Neural cell (in vitro differentiated cells): ENCODE results near the gene FGF5. TPM values are rescaled to one million over a fixed set of nuclear protein-coding genes. Genes with fewer than 3 reads are reported as not detected.

ENCODE experiments used
- H2AFZ ChIP-seq: fragments of 200-600, 300-800 bp; sonication (generic), shearing (Covaris generic); 2 replicates; pipeline ENCODE4 v1.6.0; 2014; ENCODE audit warnings: low read depth, mild to moderate bottlenecking, antibody characterized with exemption, low read length, moderate library complexity
- H3F3A ChIP-seq: fragments of 200-600 bp; shearing (Covaris generic); 2 replicates; pipeline ENCODE4 v1.6.1; 2016; ENCODE audit warnings: mild to moderate bottlenecking, moderate library complexity, mixed read lengths, antibody characterized with exemption, low read length; ENCODE audit not compliant: insufficient read depth, poor library complexity, severe bottlenecking
- H3K27ac ChIP-seq: fragments of 200-600, 300-800 bp; sonication (generic), shearing (Covaris generic); 2 replicates; pipeline ENCODE4 v1.5.1; 2014; ENCODE audit warnings: mild to moderate bottlenecking, low read length, moderate library complexity
- H3K27me3 ChIP-seq: fragments of 300-800, 200-600 bp; sonication (generic), shearing (Covaris generic); 2 replicates; pipeline ENCODE4 v1.6.0; 2014; ENCODE audit warnings: mild to moderate bottlenecking, low read depth, low read length, moderate library complexity; ENCODE audit not compliant: insufficient read depth
- H3K36me3 ChIP-seq: fragments of 300-800, 200-600 bp; sonication (generic), shearing (Covaris generic); 2 replicates; pipeline ENCODE4 v1.5.1; 2014; ENCODE audit warnings: mild to moderate bottlenecking, antibody characterized with exemption, low read length, moderate library complexity; ENCODE audit not compliant: insufficient read depth
- H3K4me2 ChIP-seq: fragments of 300-800, 200-600 bp; sonication (generic), shearing (Covaris generic); 2 replicates; pipeline ENCODE4 v1.6.0; 2014; ENCODE audit warnings: mild to moderate bottlenecking, low read length
- H3K4me3 ChIP-seq: fragments of 300-800, 200-600 bp; sonication (generic), shearing (Covaris generic); 2 replicates; pipeline ENCODE4 v1.5.1; 2014; ENCODE audit warnings: mild to moderate bottlenecking, low read length, moderate library complexity
- H3K79me2 ChIP-seq: fragments of 200-600 bp; shearing (Covaris generic); replicated peaks from 2 replicates; pipeline ENCODE4 v1.6.0; 2014; ENCODE audit warnings: mild to moderate bottlenecking, low read length, moderate library complexity; ENCODE audit not compliant: insufficient read depth
- H3K9ac ChIP-seq: fragments of 300-800, 200-600 bp; sonication (generic), shearing (Covaris generic); 2 replicates; pipeline ENCODE4 v1.6.1; 2016; ENCODE audit warnings: mild to moderate bottlenecking, low read length, mixed read lengths
- H3K9me2 ChIP-seq: fragments of 200-600 bp; shearing (Covaris generic); 2 replicates; pipeline ENCODE4 v1.6.1; 2016; ENCODE audit warnings: mild to moderate bottlenecking, low read length, mixed read lengths; ENCODE audit not compliant: insufficient read depth
- H3K9me3 ChIP-seq: fragments of 200-600, 300-800 bp; sonication (generic), shearing (Covaris generic); 2 replicates; pipeline ENCODE4 v1.6.1; 2016; ENCODE audit warnings: mild to moderate bottlenecking, mixed run types, low read length, moderate library complexity, mixed read lengths
- H4K20me1 ChIP-seq: fragments of 200-600 bp; shearing (Covaris generic); 2 replicates; pipeline ENCODE4 v1.6.1; 2016; ENCODE audit warnings: mild to moderate bottlenecking, mixed run types; ENCODE audit not compliant: insufficient read depth
- CTCF ChIP-seq: fragments of 450-650 bp; IDR thresholded peaks from 2 replicates; pipeline ENCODE4 v1.5.1; 2014; ENCODE audit warnings: antibody characterized with exemption, mild to moderate bottlenecking, moderate library complexity; ENCODE audit not compliant: poor library complexity, severe bottlenecking
- EP300 ChIP-seq: fragments of 450-650 bp; conservative IDR thresholded peaks from 2 replicates; pipeline ENCODE4 v1.6.1; 2014; ENCODE audit warnings: antibody characterized with exemption, mild to moderate bottlenecking, moderate library complexity; ENCODE audit not compliant: poor library complexity, severe bottlenecking
- EZH2 ChIP-seq: fragments of 200-600, 300-800 bp; shearing (Covaris generic), sonication (generic); IDR thresholded peaks from 2 replicates; pipeline ENCODE4 v1.6.1; 2014; ENCODE audit warnings: antibody characterized with exemption, low read length, borderline replicate concordance, mild to moderate bottlenecking; ENCODE audit not compliant: insufficient read depth, poor library complexity, severe bottlenecking
- MXI1 ChIP-seq: fragments of 450-650 bp; conservative IDR thresholded peaks from 2 replicates; pipeline ENCODE4 v1.6.1; 2014; ENCODE audit warnings: antibody characterized with exemption, mild to moderate bottlenecking; ENCODE audit not compliant: poor library complexity, severe bottlenecking
- POLR2AphosphoS5 ChIP-seq: IDR thresholded peaks from 2 replicates; pipeline ENCODE4 v1.6.1; 2012
- RAD21 ChIP-seq: fragments of 450-650 bp; conservative IDR thresholded peaks from 2 replicates; pipeline ENCODE4 v1.6.1; 2014; ENCODE audit warnings: antibody characterized with exemption, mild to moderate bottlenecking, moderate library complexity
- REST ChIP-seq: IDR thresholded peaks from 2 replicates; pipeline ENCODE4 v1.6.1; 2012; ENCODE audit warnings: borderline replicate concordance
- SMC3 ChIP-seq: fragments of 450-650 bp; conservative IDR thresholded peaks from 2 replicates; pipeline ENCODE4 v1.6.1; 2014; ENCODE audit warnings: antibody characterized with exemption, mild to moderate bottlenecking, moderate library complexity; ENCODE audit not compliant: poor library complexity
- TAF1 ChIP-seq: IDR thresholded peaks from 2 replicates; pipeline ENCODE4 v1.6.1; 2012; ENCODE audit warnings: low read depth
- polyA plus RNA-seq: library from polyadenylated mRNA; depleted of rRNA; stranded (reverse); fragments of >200 nt; gene quantifications from 2 replicates; pipeline ENCODE4 v1.2.3, GENCODE V29; 2014

FGF5 gene
- polyA plus RNA-seq, 1 donor from 2014 or later, result 0.26 TPM

- TF ChIP-seq SMC3 (no peak), MXI1 (no peak), EP300 (no peak), REST (no peak), TAF1 (no peak), EZH2 (no peak), RAD21 (no peak), POLR2AphosphoS5 (no peak), CTCF (no peak)
- Histone ChIP-seq H3K36me3 (no peaks in the 10 kb centered on the region), H3K4me2 (no peak overlapping the region), H4K20me1 (no peaks in the 10 kb centered on the region), H3K4me3 (no peak overlapping the region), H3K27ac (no peak overlapping the region), H3K9me3 (no peaks in the 10 kb centered on the region), H2AFZ (no peak overlapping the region), H3K9ac (no peak overlapping the region), H3K79me2 (no peaks in the 10 kb centered on the region), H3K9me2 (no peaks in the 10 kb centered on the region), H3K27me3 (no peaks in the 10 kb centered on the region), H3F3A (no peaks in the 10 kb centered on the region)
Observed at GRCh38 chr4:80294206-80294605, 27.7 kb downstream of the FGF5 start.

GRCh38 chr4:80295336-80295735, 28.9 kb downstream of the FGF5 start:
- no peak overlapping the region for H3K4me2 ChIP-seq
- H3K27ac ChIP-seq, result no peak overlapping the region
- no peaks in the 10 kb centered on the region for H4K20me1 ChIP-seq
- no peak overlapping the region for H3K9ac ChIP-seq
- H3K27me3 ChIP-seq, result no peaks in the 10 kb centered on the region
- H3K4me3 ChIP-seq, result no peak overlapping the region
- TF ChIP-seq SMC3 (no peak), TAF1 (no peak), EZH2 (no peak), EP300 (no peak), RAD21 (no peak), MXI1 (no peak), CTCF (no peak), POLR2AphosphoS5 (no peak), REST (no peak)
- no peaks in the 10 kb centered on the region for H3K9me3 ChIP-seq
- no peaks in the 10 kb centered on the region for H3K36me3 ChIP-seq
- H2AFZ ChIP-seq, result no peak overlapping the region
- H3K79me2 ChIP-seq, result no peaks in the 10 kb centered on the region
- H3F3A ChIP-seq, result no peaks in the 10 kb centered on the region
- no peaks in the 10 kb centered on the region for H3K9me2 ChIP-seq
